ENCODE measurements around the gene TNFRSF8. TPM values are rescaled to one million over a fixed set of nuclear protein-coding genes. Genes with fewer than 3 reads are reported as not detected.

Gene TNFRSF8
- total RNA-seq, 1 donor from 2014 or later, result 0.31 TPM

DNA sequence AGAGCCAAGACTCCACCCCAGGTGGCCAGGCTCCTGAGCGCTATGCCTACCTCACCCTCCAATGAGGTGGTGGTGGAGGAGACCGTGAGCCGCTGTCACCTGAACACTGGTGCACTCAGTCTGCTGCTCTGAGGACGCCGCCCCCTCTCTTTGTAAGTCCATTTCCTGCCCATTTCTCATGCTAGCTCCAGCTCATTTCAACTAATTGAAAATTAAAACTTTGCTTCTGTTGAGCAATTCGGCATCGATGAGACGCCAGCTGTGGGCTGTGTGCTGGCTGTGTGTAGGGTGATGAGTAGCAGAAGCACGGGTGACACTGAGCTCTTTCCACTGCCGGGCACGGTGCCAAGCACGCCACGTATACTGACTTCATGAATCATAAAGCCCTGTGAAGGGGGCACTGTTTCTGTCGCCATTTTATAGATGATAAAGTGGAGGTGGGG lies 114.9 kb downstream of the TNFRSF8 start:
- DNase-seq (ENCODE audit: low spot score in 2 of 2, unreplicated experiment in 2 of 2), result no peak
- no peaks in the 10 kb centered on the region for H3K36me3 Mint-ChIP-seq
- no peaks in the 10 kb centered on the region for H3K9me3 Mint-ChIP-seq
- no peak overlapping the region for H3K4me3 Mint-ChIP-seq
- peaks cover 3% of the 10 kb centered on the region for H3K27me3 Mint-ChIP-seq (ENCODE audit: low read depth)
- TF ChIP-seq CTCF (IDR thresholded peaks at IDR 0.05; ENCODE audit: unreplicated experiment), result no peak
- peaks cover 15% of the 10 kb centered on the region for H3K4me1 Mint-ChIP-seq
- H3K27ac Mint-ChIP-seq, result no peak overlapping the region

GRCh38 chr1:12178511-12178910 lies 115.4 kb downstream of the TNFRSF8 start:
- no peak overlapping the region for H3K4me3 Mint-ChIP-seq
- H3K27me3 Mint-ChIP-seq (ENCODE audit: low read depth), result peaks cover 3% of the 10 kb centered on the region
- DNase-seq (ENCODE audit: low spot score in 2 of 2, unreplicated experiment in 2 of 2), result no peak
- no peaks in the 10 kb centered on the region for H3K9me3 Mint-ChIP-seq
- H3K4me1 Mint-ChIP-seq, result peaks cover 15% of the 10 kb centered on the region
- no peaks in the 10 kb centered on the region for H3K36me3 Mint-ChIP-seq
- no peak overlapping the region for H3K27ac Mint-ChIP-seq
- no peak for TF ChIP-seq CTCF (IDR thresholded peaks at IDR 0.05; ENCODE audit: unreplicated experiment)

GRCh38 chr1:12179111-12179519 lies 116.0 kb downstream of the TNFRSF8 start:
- Mint-ChIP-seq H3K4me1 (peaks cover 20% of the 10 kb centered on the region), H3K4me3 (no peak overlapping the region), H3K9me3 (no peaks in the 10 kb centered on the region), H3K36me3 (no peaks in the 10 kb centered on the region), H3K27me3 (ENCODE audit: low read depth) (peaks cover 3% of the 10 kb centered on the region), H3K27ac (no peak overlapping the region)
- DNase-seq (ENCODE audit: low spot score in 2 of 2, unreplicated experiment in 2 of 2), result no peak
- TF ChIP-seq CTCF (IDR thresholded peaks at IDR 0.05; ENCODE audit: unreplicated experiment), result no peak

DNA sequence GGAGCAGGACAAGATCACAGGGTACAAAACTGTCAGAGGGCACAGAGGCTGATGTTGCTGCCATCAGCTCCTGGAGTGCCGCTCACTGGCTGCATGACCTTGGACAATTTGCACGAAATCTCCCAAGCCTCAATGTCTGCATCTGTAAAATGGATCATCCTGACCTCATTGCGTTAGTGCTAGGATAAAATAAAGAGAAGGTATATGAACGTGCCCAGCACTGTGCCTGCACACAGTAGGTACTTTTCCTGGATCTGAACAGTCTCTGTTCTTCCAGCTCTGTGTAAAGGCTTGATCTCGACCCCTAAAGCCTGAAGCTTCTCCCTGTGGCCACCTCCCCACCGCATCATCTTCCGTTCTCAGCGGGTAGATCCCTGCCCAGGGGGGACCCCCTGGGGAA lies 116.6 kb downstream of the TNFRSF8 start:
- Mint-ChIP-seq H3K4me1 (peaks cover 23% of the 10 kb centered on the region), H3K27ac (no peak overlapping the region), H3K27me3 (ENCODE audit: low read depth) (peaks cover 3% of the 10 kb centered on the region), H3K9me3 (no peaks in the 10 kb centered on the region), H3K36me3 (no peaks in the 10 kb centered on the region), H3K4me3 (no peak overlapping the region)
- DNase-seq (ENCODE audit: low spot score in 2 of 2, unreplicated experiment in 2 of 2), result no peak
- TF ChIP-seq CTCF (IDR thresholded peaks at IDR 0.05; ENCODE audit: unreplicated experiment), result no peak

- peaks cover 28% of the 10 kb centered on the region for H3K4me1 Mint-ChIP-seq
- no peak overlapping the region for H3K4me3 Mint-ChIP-seq
- TF ChIP-seq CTCF (IDR thresholded peaks at IDR 0.05; ENCODE audit: unreplicated experiment), result no peak
- no peak for DNase-seq (ENCODE audit: low spot score in 2 of 2, unreplicated experiment in 2 of 2)
- no peak overlapping the region for H3K27ac Mint-ChIP-seq
- H3K9me3 Mint-ChIP-seq, result no peaks in the 10 kb centered on the region
- no peaks in the 10 kb centered on the region for H3K36me3 Mint-ChIP-seq
- peaks cover 3% of the 10 kb centered on the region for H3K27me3 Mint-ChIP-seq (ENCODE audit: low read depth)
These were observed 117.2 kb downstream of the TNFRSF8 start for GRCh38 chr1:12180315-12180714.

DNA sequence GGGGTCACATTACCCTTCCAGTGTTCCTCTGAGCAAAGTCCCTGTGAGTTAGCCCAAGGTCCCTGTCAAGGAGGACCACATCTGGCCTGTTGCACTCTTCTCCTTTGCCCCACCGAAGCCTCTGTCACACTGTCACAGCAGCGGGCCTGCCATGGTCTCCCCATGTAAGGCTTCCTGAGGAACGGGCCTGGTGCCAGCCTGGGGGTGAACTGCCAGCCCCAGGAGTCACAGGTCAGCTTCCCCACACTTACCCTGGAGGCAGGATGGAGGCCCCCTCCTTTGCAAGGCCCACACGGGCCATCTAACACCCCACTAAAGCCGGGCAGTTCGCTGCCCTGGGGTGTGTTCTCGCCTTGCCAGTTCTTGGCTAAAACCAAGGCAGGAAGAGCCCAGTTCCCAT lies 117.8 kb downstream of the TNFRSF8 start:
- no peak for DNase-seq (ENCODE audit: low spot score in 2 of 2, unreplicated experiment in 2 of 2)
- Mint-ChIP-seq H3K4me1 (peaks cover 29% of the 10 kb centered on the region), H3K36me3 (no peaks in the 10 kb centered on the region), H3K4me3 (no peak overlapping the region), H3K27ac (no peak overlapping the region), H3K9me3 (no peaks in the 10 kb centered on the region), H3K27me3 (ENCODE audit: low read depth) (peaks cover 3% of the 10 kb centered on the region)
- TF ChIP-seq CTCF (IDR thresholded peaks at IDR 0.05; ENCODE audit: unreplicated experiment), result no peak

All from mesothelial cell of epicardium (in vitro differentiated cells).